SK-N-SH treated with all-trans-retinoic acid at 6 μM for 48 hours (cell line): ENCODE data around the gene PBX1.

Experiments
- ATAC-seq: fragments of 200-7000 bp; cut with Tn5 transposase; 3 replicates; pipeline ENCODE4 v1.9.1; 2020; ENCODE audit warnings: mild to moderate bottlenecking, moderate library complexity
- ARNTL ChIP-seq: fragments of 450-650 bp; formaldehyde crosslinking; IDR thresholded peaks from 2 replicates; pipeline ENCODE4 v1.5.0; 2020; ENCODE audit warnings: low read depth, mild to moderate bottlenecking, moderate library complexity, borderline replicate concordance
- BACH2 ChIP-seq: fragments of 250-450 bp; sonication (Bioruptor Pico); IDR thresholded peaks from 2 replicates; pipeline ENCODE4 v1.9.0; 2021; ENCODE audit warnings: mild to moderate bottlenecking, borderline replicate concordance
- CSDC2 ChIP-seq: fragments of 250-450 bp; sonication (Bioruptor Pico); IDR thresholded peaks from 2 replicates; pipeline ENCODE4 v1.5.0; 2020; ENCODE audit warnings: mild to moderate bottlenecking, moderate library complexity
- ESRRG ChIP-seq: fragments of 250-450 bp; sonication (Bioruptor Pico); IDR thresholded peaks from 2 replicates; pipeline ENCODE4 v1.6.1; 2021; ENCODE audit warnings: mild to moderate bottlenecking
- GLIS3 ChIP-seq: fragments of 250-450 bp; sonication (Bioruptor Pico); IDR thresholded peaks from 2 replicates; pipeline ENCODE4 v1.5.0; 2020; ENCODE audit warnings: mild to moderate bottlenecking, moderate library complexity
- ISL1 ChIP-seq: fragments of 250-450 bp; sonication (Bioruptor Pico); IDR thresholded peaks from 2 replicates; pipeline ENCODE4 v2.1.2; 2022; ENCODE audit warnings: mild to moderate bottlenecking, moderate library complexity
- OSR1 ChIP-seq: fragments of 250-450 bp; sonication (Bioruptor Pico); IDR thresholded peaks from 2 replicates; pipeline ENCODE4 v1.8.0; 2022; ENCODE audit warnings: moderate library complexity, mild to moderate bottlenecking, inconsistent platforms
- RARB ChIP-seq: fragments of 250-450 bp; sonication (Bioruptor Pico); IDR thresholded peaks from 2 replicates; pipeline ENCODE4 v1.8.0; 2021; ENCODE audit warnings: mild to moderate bottlenecking, moderate library complexity
- SNAI2 ChIP-seq: fragments of 250-450 bp; sonication (Bioruptor Pico); IDR thresholded peaks from 2 replicates; pipeline ENCODE4 v1.5.0; 2020; ENCODE audit warnings: mild to moderate bottlenecking, moderate library complexity
- TCF4 ChIP-seq: fragments of 250-450 bp; sonication (Bioruptor Pico); IDR thresholded peaks from 2 replicates; pipeline ENCODE4 v1.8.0; 2021; ENCODE audit warnings: mild to moderate bottlenecking, moderate library complexity, borderline replicate concordance
- TOX ChIP-seq: fragments of 250-450 bp; sonication (Bioruptor Pico); IDR thresholded peaks from 2 replicates; pipeline ENCODE4 v1.8.0; 2021; ENCODE audit warnings: mild to moderate bottlenecking, moderate library complexity, borderline replicate concordance
- ZC3H10 ChIP-seq: fragments of 250-450 bp; sonication (Bioruptor Pico); IDR thresholded peaks from 2 replicates; pipeline ENCODE4 v1.5.1; 2021; ENCODE audit warnings: mild to moderate bottlenecking, moderate library complexity
- ZFP3 ChIP-seq: fragments of 250-450 bp; sonication (Bioruptor Pico); IDR thresholded peaks from 2 replicates; pipeline ENCODE4 v1.5.0; 2020; ENCODE audit warnings: mild to moderate bottlenecking, moderate library complexity
- ZFP30 ChIP-seq: fragments of 450-650 bp; formaldehyde crosslinking; IDR thresholded peaks from 2 replicates; pipeline ENCODE4 v1.5.0; 2022; ENCODE audit warnings: mild to moderate bottlenecking, moderate library complexity
- ZNF565 ChIP-seq: fragments of 450-650 bp; formaldehyde crosslinking; conservative IDR thresholded peaks from 2 replicates; pipeline ENCODE4 v1.5.0; 2020; ENCODE audit warnings: low read depth, mild to moderate bottlenecking, moderate library complexity
- ZNF70 ChIP-seq: fragments of 450-650 bp; formaldehyde crosslinking; IDR thresholded peaks from 2 replicates; pipeline ENCODE4 v1.5.0; 2020; ENCODE audit warnings: mild to moderate bottlenecking, moderate library complexity
- TF ChIP-seq, protein P1 (sequence below): fragments of 250-450 bp; sonication (Bioruptor Pico); IDR thresholded peaks from 2 replicates; pipeline ENCODE4 v1.5.1; 2020; ENCODE audit warnings: low read depth, mild to moderate bottlenecking, moderate library complexity
- TF ChIP-seq, protein P2 (sequence below): fragments of 250-450 bp; sonication (Bioruptor Pico); IDR thresholded peaks from 2 replicates; pipeline ENCODE4 v1.8.0; 2020; ENCODE audit warnings: mild to moderate bottlenecking, moderate library complexity, borderline replicate concordance
- TF ChIP-seq, protein P3 (sequence below): fragments of 250-450 bp; sonication (Bioruptor Pico); IDR thresholded peaks from 2 replicates; pipeline ENCODE4 v1.5.0; 2020; ENCODE audit warnings: mild to moderate bottlenecking, moderate library complexity
- TF ChIP-seq, protein P4 (sequence below): fragments of 250-450 bp; sonication (Bioruptor Pico); IDR thresholded peaks from 2 replicates; pipeline ENCODE4 v1.5.1; 2021; ENCODE audit warnings: mild to moderate bottlenecking, moderate library complexity

The PBX1 gene

DNA sequence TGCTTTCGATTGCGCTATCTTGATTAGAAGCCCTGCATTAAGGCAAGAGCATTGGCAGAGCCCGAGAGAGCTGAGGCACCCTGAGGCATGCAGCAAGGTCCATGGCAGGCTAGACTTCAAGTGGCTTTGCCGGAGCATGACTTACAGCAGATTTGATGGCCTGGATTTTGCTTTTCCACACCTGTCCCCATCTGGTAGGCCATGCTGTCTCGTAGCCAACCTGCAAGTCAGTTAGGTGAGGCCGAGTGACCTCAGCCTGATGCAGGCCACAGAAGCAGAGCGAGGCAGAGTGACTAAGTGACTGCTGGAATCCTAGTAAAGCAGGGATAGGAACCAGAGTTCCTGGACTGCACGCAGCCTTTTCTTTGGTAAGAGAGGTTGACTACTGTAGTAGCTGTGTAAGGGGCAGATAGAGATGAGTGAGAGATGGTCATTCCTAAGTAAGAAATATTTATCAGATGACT is 148.9 kb downstream of the PBX1 start:
- ATAC-seq: peak; percentile 80
- TF ChIP-seq GLIS3 (CRISPR knock-in tag): no peak
- 0 out of 2 replicates have a peak, but pooled peaks have one; percentile 15 for TF ChIP-seq ZFP3 (CRISPR knock-in tag)

DNA sequence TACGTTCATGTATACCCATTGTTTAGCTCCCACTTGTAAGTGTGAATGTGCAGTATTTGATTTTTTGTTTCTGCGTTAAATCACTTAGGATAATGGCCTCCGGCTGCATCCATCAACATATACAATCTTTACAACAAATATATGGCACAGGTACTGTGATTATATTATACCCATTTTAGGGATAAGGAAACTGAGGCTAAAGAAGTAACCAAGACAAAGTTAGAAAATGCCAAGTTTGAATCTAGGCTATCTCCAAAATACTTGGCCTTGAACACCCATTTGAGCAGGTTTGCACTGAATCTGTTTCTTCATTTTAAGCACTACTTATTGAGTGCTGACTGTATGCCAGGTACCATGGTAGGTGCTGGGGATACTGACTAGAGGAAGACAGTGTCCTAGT is 149.6 kb downstream of the PBX1 start:
- no peak for ATAC-seq
- no peak for TF ChIP-seq SNAI2 (CRISPR knock-in tag)
- no peak for TF ChIP-seq ZC3H10 (CRISPR knock-in tag)
- TF ChIP-seq, protein P1, sequence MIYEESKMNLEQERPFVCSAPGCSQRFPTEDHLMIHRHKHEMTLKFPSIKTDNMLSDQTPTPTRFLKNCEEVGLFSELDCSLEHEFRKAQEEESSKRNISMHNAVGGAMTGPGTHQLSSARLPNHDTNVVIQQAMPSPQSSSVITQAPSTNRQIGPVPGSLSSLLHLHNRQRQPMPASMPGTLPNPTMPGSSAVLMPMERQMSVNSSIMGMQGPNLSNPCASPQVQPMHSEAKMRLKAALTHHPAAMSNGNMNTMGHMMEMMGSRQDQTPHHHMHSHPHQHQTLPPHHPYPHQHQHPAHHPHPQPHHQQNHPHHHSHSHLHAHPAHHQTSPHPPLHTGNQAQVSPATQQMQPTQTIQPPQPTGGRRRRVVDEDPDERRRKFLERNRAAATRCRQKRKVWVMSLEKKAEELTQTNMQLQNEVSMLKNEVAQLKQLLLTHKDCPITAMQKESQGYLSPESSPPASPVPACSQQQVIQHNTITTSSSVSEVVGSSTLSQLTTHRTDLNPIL (CRISPR knock-in tag): no peak
- TF ChIP-seq TOX (CRISPR knock-in tag): no peak

DNA sequence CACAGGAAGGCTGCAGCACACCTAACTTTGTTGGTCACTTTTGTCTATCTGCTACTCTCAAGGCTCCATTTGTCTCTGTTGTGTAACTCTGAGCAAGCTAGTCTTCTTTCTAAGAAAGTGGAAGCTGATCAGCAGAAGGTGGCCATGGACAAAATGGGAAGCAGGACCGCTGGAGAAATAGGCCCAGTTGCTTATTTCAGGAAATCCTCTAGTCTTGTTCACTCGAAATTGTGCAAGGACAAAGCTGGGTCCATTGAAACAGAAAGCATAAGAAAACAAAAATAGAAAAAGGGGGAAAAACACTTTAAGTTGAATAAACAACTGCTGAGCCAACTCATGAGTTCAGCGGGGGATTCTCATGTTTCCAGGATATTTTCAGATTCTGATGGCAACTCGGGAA is 150.1 kb downstream of the PBX1 start:
- TF ChIP-seq TCF4 (no peak), RARB (no peak), CSDC2 (CRISPR knock-in tag) (no peak), ESRRG (CRISPR knock-in tag) (no peak), ZC3H10 (CRISPR knock-in tag) (no peak), BACH2 (CRISPR knock-in tag) (no peak), ZNF565 (no peak), SNAI2 (CRISPR knock-in tag) (no peak), ZNF70 (CRISPR knock-in tag) (no peak), ARNTL (CRISPR knock-in tag) (no peak)
- TF ChIP-seq, protein P2, sequence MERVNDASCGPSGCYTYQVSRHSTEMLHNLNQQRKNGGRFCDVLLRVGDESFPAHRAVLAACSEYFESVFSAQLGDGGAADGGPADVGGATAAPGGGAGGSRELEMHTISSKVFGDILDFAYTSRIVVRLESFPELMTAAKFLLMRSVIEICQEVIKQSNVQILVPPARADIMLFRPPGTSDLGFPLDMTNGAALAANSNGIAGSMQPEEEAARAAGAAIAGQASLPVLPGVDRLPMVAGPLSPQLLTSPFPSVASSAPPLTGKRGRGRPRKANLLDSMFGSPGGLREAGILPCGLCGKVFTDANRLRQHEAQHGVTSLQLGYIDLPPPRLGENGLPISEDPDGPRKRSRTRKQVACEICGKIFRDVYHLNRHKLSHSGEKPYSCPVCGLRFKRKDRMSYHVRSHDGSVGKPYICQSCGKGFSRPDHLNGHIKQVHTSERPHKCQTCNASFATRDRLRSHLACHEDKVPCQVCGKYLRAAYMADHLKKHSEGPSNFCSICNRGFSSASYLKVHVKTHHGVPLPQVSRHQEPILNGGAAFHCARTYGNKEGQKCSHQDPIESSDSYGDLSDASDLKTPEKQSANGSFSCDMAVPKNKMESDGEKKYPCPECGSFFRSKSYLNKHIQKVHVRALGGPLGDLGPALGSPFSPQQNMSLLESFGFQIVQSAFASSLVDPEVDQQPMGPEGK (CRISPR knock-in tag): no peak
- TF ChIP-seq, protein P3, sequence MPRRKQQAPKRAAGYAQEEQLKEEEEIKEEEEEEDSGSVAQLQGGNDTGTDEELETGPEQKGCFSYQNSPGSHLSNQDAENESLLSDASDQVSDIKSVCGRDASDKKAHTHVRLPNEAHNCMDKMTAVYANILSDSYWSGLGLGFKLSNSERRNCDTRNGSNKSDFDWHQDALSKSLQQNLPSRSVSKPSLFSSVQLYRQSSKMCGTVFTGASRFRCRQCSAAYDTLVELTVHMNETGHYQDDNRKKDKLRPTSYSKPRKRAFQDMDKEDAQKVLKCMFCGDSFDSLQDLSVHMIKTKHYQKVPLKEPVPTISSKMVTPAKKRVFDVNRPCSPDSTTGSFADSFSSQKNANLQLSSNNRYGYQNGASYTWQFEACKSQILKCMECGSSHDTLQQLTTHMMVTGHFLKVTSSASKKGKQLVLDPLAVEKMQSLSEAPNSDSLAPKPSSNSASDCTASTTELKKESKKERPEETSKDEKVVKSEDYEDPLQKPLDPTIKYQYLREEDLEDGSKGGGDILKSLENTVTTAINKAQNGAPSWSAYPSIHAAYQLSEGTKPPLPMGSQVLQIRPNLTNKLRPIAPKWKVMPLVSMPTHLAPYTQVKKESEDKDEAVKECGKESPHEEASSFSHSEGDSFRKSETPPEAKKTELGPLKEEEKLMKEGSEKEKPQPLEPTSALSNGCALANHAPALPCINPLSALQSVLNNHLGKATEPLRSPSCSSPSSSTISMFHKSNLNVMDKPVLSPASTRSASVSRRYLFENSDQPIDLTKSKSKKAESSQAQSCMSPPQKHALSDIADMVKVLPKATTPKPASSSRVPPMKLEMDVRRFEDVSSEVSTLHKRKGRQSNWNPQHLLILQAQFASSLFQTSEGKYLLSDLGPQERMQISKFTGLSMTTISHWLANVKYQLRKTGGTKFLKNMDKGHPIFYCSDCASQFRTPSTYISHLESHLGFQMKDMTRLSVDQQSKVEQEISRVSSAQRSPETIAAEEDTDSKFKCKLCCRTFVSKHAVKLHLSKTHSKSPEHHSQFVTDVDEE (CRISPR knock-in tag): no peak
- TF ChIP-seq, protein P1 (CRISPR knock-in tag): no peak
- TF ChIP-seq, protein P4, sequence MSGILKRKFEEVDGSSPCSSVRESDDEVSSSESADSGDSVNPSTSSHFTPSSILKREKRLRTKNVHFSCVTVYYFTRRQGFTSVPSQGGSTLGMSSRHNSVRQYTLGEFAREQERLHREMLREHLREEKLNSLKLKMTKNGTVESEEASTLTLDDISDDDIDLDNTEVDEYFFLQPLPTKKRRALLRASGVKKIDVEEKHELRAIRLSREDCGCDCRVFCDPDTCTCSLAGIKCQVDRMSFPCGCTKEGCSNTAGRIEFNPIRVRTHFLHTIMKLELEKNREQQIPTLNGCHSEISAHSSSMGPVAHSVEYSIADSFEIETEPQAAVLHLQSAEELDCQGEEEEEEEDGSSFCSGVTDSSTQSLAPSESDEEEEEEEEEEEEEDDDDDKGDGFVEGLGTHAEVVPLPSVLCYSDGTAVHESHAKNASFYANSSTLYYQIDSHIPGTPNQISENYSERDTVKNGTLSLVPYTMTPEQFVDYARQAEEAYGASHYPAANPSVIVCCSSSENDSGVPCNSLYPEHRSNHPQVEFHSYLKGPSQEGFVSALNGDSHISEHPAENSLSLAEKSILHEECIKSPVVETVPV: no peak
- no peak for ATAC-seq

DNA sequence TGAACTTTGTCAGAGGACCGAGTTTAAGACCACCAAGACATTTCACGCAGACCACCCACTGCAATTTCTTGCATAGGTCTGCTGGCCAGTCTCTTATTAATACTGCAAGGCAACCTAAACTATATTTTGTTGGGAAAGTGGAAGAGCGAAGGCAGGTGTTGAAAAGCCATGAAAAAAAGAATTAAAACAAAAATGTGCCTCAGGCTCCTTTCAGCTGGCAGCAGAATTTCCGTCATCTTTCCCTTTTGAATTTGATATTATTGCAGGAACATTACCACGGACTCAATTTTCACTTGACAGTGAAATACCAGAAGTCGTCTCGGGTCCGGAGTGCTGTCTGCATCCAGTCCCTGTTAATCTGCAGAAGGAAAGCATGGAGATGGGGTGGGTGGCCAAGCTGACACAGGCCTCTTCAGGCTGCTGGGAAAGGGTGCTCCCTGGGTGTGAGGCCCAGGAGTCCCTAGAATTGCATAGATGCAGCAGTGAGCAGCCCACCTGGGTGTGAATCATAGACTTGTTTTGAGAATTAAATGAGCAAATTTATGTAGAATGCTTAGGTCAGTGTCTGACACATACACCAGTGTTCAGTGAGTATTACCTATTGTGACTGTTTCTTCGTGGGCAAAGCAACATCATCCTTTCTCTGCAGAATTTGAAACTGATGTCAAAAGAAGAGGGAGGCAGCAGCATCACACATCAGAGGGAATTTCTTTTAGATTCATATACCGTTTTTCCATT is 150.7 kb downstream of the PBX1 start:
- no peak for ATAC-seq
- TF ChIP-seq TOX (CRISPR knock-in tag) (no peak), OSR1 (CRISPR knock-in tag) (no peak), ISL1 (CRISPR knock-in tag) (no peak), ZFP30 (no peak), BACH2 (CRISPR knock-in tag) (no peak), ZFP3 (CRISPR knock-in tag) (no peak), RARB (no peak), SNAI2 (CRISPR knock-in tag) (no peak), TCF4 (no peak)
- TF ChIP-seq, protein P1 (CRISPR knock-in tag): no peak
- TF ChIP-seq, protein P3 (CRISPR knock-in tag): no peak
- TF ChIP-seq, protein P4: no peak
